ENCODE measurements around the gene LPP. TPM values are rescaled to one million over a fixed set of nuclear protein-coding genes. Genes with fewer than 3 reads are reported as not detected.

The LPP gene
- total and polyA plus RNA-seq, 9 of the 15 experiments (the other 6 are each of a cell fraction or from before 2014, with no cell fraction given) = 0.07 to 0.18 TPM; not detected in 7

DNA sequence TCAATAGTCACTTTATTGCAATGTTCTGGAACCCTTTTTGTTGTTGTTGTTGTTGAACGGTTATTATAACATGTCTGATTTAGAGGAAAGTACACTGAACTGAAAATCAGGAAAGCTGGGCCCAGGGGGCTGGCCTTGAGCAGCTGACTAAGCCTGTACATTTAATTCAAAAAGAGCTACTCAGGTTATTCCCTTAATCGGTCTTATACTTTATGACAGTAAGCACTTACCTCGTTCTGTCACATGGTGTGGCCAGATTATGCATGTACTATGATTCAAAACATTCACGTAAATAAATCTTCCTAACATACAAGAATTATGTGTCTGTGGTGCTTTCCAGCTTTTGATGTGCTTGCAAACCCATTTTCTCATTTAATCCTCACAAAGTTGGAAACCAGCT lies 635.3 kb downstream of the LPP start:
- POLR2A ChIA-PET = no interaction called here
- H3K36me3 ChIP-seq (ENCODE audit: control insufficient read depth, insufficient read depth, low read length) = no peaks in the 10 kb centered on the region
- no peak overlapping the region for H3K4me2 ChIP-seq (ENCODE audit: insufficient read depth, low read length)
- no peak overlapping the region for H2AFZ ChIP-seq (ENCODE audit: low read depth, low read length)
- intact Hi-C loops (cut with micrococcal nuclease) = no loop called here
- H3K4me3 ChIP-seq = no peak overlapping the region
- no peaks in the 10 kb centered on the region for H3K27me3 ChIP-seq (ENCODE audit: control insufficient read depth in 2 of 2, insufficient read depth in 2 of 2, low read length in 2 of 2)
- BruUV-seq (replicated peaks) = no TSS peak
- CTCF ChIA-PET (ENCODE audit: low intra/inter-chr PET ratio) = no interaction called here
- no peak overlapping the region for H3K27ac ChIP-seq (ENCODE audit: extremely low read depth, low read depth, low read length)
- H3K9me3 ChIP-seq (replicated peaks; ENCODE audit: control insufficient read depth, insufficient read depth, low read depth, low read length) = no peaks in the 10 kb centered on the region
- no peak overlapping the region for H3K9ac ChIP-seq (ENCODE audit: insufficient read depth in 1 of 2, low read depth in 2 of 2, low read length in 2 of 2)
- H4K20me1 ChIP-seq (replicated peaks; ENCODE audit: control insufficient read depth, insufficient read depth, low read length) = no peaks in the 10 kb centered on the region
- WGBS (ENCODE audit: insufficient coverage, low coverage, missing lambda C conversion rate) = 0% methylated on average over 4 of the region's 4 CpGs
- no peaks in the 10 kb centered on the region for H3K4me1 ChIP-seq (replicated peaks in 1 of 2; ENCODE audit: control insufficient read depth in 2 of 2, insufficient read depth in 2 of 2, low read length in 2 of 2)
- DNase-seq (ENCODE audit: extremely low read depth in 1 of 4, low spot score in 3 of 4) (no peak), ATAC-seq (no peak), FAIRE-seq (no peak)
- TF ChIP-seq HDAC6 (IDR thresholded peaks at IDR 0.05; ENCODE audit: low read depth, low read length) (no peak), POU5F1 (IDR thresholded peaks at IDR 0.05; ENCODE audit: borderline replicate concordance, low read depth, low read length, partially characterized antibody) (no peak), DNMT1 (IDR thresholded peaks at IDR 0.05) (no peak), MAZ (CRISPR knock-in tag; conservative IDR thresholded peaks at IDR 0.05 in 1 of 2, IDR thresholded peaks at IDR 0.05 in 1 of 2) (no peak), MCM3 (IDR thresholded peaks at IDR 0.05) (no peak), SAFB2 (IDR thresholded peaks at IDR 0.05; ENCODE audit: borderline replicate concordance, low read depth, low read length, severe bottlenecking) (no peak), TAF1 (IDR thresholded peaks at IDR 0.05; ENCODE audit: control insufficient read depth, extremely low read depth, insufficient read depth, low read length, severe bottlenecking) (no peak), SAP30 (IDR thresholded peaks at IDR 0.05; ENCODE audit: borderline replicate concordance, insufficient read depth, low read depth, low read length, poor library complexity, severe bottlenecking) (no peak), OTX1 (CRISPR knock-in tag; IDR thresholded peaks at IDR 0.05) (no peak)
- TF ChIP-seq, protein P1, sequence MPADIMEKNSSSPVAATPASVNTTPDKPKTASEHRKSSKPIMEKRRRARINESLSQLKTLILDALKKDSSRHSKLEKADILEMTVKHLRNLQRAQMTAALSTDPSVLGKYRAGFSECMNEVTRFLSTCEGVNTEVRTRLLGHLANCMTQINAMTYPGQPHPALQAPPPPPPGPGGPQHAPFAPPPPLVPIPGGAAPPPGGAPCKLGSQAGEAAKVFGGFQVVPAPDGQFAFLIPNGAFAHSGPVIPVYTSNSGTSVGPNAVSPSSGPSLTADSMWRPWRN (IDR thresholded peaks at IDR 0.05; ENCODE audit: low read depth) = no peak
- H3K9me1 ChIP-seq (ENCODE audit: control insufficient read depth, insufficient read depth, low read length) = no peaks in the 10 kb centered on the region
- in situ Hi-C loops (cut with MboI) = no loop called here
- H3K79me2 ChIP-seq (ENCODE audit: control insufficient read depth, insufficient read depth, low read length) = no peaks in the 10 kb centered on the region

Data from K562 (cell line).